Suprapubic skin (tissue), 3 donors: Measurements from ENCODE around the gene LGI4.

Source experiments
- CTCF ChIP-seq, 2 donors: fragments of 200-600 bp in 1 of 2; fragments of 450-650 bp in 1 of 2; sonication (generic) in 1 of 2; IDR thresholded peaks; one replicate each; pipeline ENCODE4 v1.5.1; 2016 to 2019; ENCODE audit warnings: antibody characterized with exemption in 2 of 2, mild to moderate bottlenecking in 1 of 2, moderate library complexity in 1 of 2
- POLR2A ChIP-seq, 2 donors: fragments of 450-650 bp; IDR thresholded peaks; one replicate each; pipeline ENCODE4 v1.6.1; 2017; ENCODE audit warnings: antibody characterized with exemption in 2 of 2, mild to moderate bottlenecking in 2 of 2, moderate library complexity in 2 of 2

GRCh38 chr19:35081201-35081600, 53.7 kb downstream of the LGI4 start:
- TF ChIP-seq CTCF (IDR thresholded peaks at IDR 0.05) (no peak), POLR2A (IDR thresholded peaks at IDR 0.05) (no peak)
